ENCODE measurements around the gene ZCCHC18. TPM values are rescaled to one million over a fixed set of nuclear protein-coding genes. Genes with fewer than 3 reads are reported as not detected.

ZCCHC18 gene
- total and polyA plus RNA-seq, 9 of the 15 experiments (the other 6 are each of a cell fraction or from before 2014, with no cell fraction given) = not detected

DNA sequence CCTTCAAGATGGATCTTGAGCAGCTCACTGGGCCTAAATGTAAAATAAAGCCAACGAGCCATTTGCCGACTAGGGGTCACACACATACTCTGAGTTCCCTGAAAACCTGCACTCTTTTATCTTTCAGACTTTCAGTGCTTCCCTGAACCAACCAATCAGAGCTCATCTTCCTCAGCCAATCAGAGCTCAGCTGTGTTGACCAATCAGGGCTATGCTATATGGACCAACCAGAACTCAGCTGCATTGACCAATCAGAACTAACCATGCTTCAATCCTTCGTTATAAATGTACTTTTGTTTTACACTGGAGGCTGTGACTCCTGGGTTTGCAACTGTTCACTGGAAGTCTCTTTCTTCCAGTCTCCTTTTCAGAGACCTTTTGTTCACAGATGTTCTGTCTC, 25.2 kb downstream of the ZCCHC18 start:
- no TSS peak for BruUV-seq (replicated peaks)
- peak; percentile 87 for FAIRE-seq
- POLR2A ChIA-PET = no interaction called here
- H2AFZ ChIP-seq (ENCODE audit: low read depth, low read length) = no peak overlapping the region
- H3K27me3 ChIP-seq (ENCODE audit: control insufficient read depth in 2 of 2, insufficient read depth in 2 of 2, low read length in 2 of 2) = no peaks in the 10 kb centered on the region
- peak; percentile 20 to 68 (median 50) for DNase-seq (ENCODE audit: extremely low read depth in 1 of 4, low spot score in 3 of 4)
- H3K4me1 ChIP-seq (replicated peaks in 1 of 2; ENCODE audit: control insufficient read depth in 2 of 2, insufficient read depth in 2 of 2, low read length in 2 of 2) = no peaks in the 10 kb centered on the region
- H4K20me1 ChIP-seq (replicated peaks; ENCODE audit: control insufficient read depth, insufficient read depth, low read length) = peaks cover 6% of the 10 kb centered on the region; the same call in 1 of the 2 replicates
- ATAC-seq = peak; percentile 86
- no peak overlapping the region for H3K4me3 ChIP-seq
- intact Hi-C loops (cut with micrococcal nuclease) = loop anchor here (2.0 kb wide), 2 partner anchors 39 to 293 kb away; no protein-coding TSS in a partner anchor
- no peak overlapping the region for H3K27ac ChIP-seq (ENCODE audit: extremely low read depth, low read depth, low read length)
- no peaks in the 10 kb centered on the region for H3K9me3 ChIP-seq (replicated peaks; ENCODE audit: control insufficient read depth, insufficient read depth, low read depth, low read length)
- no peaks in the 10 kb centered on the region for H3K36me3 ChIP-seq (ENCODE audit: control insufficient read depth, insufficient read depth, low read length)
- H3K79me2 ChIP-seq (ENCODE audit: control insufficient read depth, insufficient read depth, low read length) = no peaks in the 10 kb centered on the region
- WGBS (ENCODE audit: insufficient coverage, low coverage, missing lambda C conversion rate) = 70% methylated on average over 3 of the region's 3 CpGs
- no peak overlapping the region for H3K9ac ChIP-seq (ENCODE audit: insufficient read depth in 1 of 2, low read depth in 2 of 2, low read length in 2 of 2)
- CTCF ChIA-PET (ENCODE audit: low intra/inter-chr PET ratio) = no interaction called here
- no peaks in the 10 kb centered on the region for H3K9me1 ChIP-seq (ENCODE audit: control insufficient read depth, insufficient read depth, low read length)
- H3K4me2 ChIP-seq (ENCODE audit: insufficient read depth, low read length) = no peak overlapping the region
- in situ Hi-C loops (cut with MboI) = no loop called here
- TF ChIP-seq EWSR1 (IDR thresholded peaks at IDR 0.05; ENCODE audit: borderline replicate concordance, low read depth, partially characterized antibody) (no peak), ZNF511 (CRISPR knock-in tag; IDR thresholded peaks at IDR 0.05) (no peak), JUNB (CRISPR knock-in tag; conservative IDR thresholded peaks at IDR 0.05) (no peak), SETDB1 (IDR thresholded peaks at IDR 0.05; ENCODE audit: low read length) (no peak), SMARCB1 (IDR thresholded peaks at IDR 0.05; ENCODE audit: insufficient read length, low read depth) (no peak), E2F3 (CRISPR knock-in tag; IDR thresholded peaks at IDR 0.05) (no peak), HSF4 (CRISPR knock-in tag; IDR thresholded peaks at IDR 0.05; ENCODE audit: borderline replicate concordance) (no peak), PML (IDR thresholded peaks at IDR 0.05; ENCODE audit: low read length) (no peak), BMI1 (IDR thresholded peaks at IDR 0.05; ENCODE audit: low read length) (no peak), KDM1A (IDR thresholded peaks at IDR 0.05) (no peak), CREB5 (CRISPR knock-in tag; IDR thresholded peaks at IDR 0.05) (no peak), RBM25 (IDR thresholded peaks at IDR 0.05; ENCODE audit: low read depth, low read length, severe bottlenecking) (peak; percentile 17), ZNF445 (CRISPR knock-in tag; IDR thresholded peaks at IDR 0.05; ENCODE audit: low read depth) (no peak), HNRNPLL (IDR thresholded peaks at IDR 0.05; ENCODE audit: low read depth, low read length, poor library complexity, severe bottlenecking) (no peak), SIN3B (IDR thresholded peaks at IDR 0.05; ENCODE audit: low read depth) (no peak), ETV6 (IDR thresholded peaks at IDR 0.05; ENCODE audit: borderline replicate concordance in 1 of 2, low read depth in 2 of 2, low read length in 1 of 2) (no peak), ETV6 (CRISPR knock-in tag; IDR thresholded peaks at IDR 0.05; ENCODE audit: borderline replicate concordance) (no peak), MED1 (CRISPR knock-in tag; IDR thresholded peaks at IDR 0.05; ENCODE audit: borderline replicate concordance) (no peak), ZNF224 (CRISPR knock-in tag; IDR thresholded peaks at IDR 0.05) (no peak), ZNF507 (tag; conservative IDR thresholded peaks at IDR 0.05) (no peak)
- TF ChIP-seq, protein P1, sequence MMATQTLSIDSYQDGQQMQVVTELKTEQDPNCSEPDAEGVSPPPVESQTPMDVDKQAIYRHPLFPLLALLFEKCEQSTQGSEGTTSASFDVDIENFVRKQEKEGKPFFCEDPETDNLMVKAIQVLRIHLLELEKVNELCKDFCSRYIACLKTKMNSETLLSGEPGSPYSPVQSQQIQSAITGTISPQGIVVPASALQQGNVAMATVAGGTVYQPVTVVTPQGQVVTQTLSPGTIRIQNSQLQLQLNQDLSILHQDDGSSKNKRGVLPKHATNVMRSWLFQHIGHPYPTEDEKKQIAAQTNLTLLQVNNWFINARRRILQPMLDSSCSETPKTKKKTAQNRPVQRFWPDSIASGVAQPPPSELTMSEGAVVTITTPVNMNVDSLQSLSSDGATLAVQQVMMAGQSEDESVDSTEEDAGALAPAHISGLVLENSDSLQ (IDR thresholded peaks at IDR 0.05) = no peak
- TF ChIP-seq, protein P2, sequence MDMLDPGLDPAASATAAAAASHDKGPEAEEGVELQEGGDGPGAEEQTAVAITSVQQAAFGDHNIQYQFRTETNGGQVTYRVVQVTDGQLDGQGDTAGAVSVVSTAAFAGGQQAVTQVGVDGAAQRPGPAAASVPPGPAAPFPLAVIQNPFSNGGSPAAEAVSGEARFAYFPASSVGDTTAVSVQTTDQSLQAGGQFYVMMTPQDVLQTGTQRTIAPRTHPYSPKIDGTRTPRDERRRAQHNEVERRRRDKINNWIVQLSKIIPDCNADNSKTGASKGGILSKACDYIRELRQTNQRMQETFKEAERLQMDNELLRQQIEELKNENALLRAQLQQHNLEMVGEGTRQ (CRISPR knock-in tag; IDR thresholded peaks at IDR 0.05) = no peak
